ENCODE results near the gene SGSH. TPM values are rescaled to one million over a fixed set of nuclear protein-coding genes. Genes with fewer than 3 reads are reported as not detected.

SGSH gene
- total RNA-seq, 1 donor from 2014 or later = 13.4 TPM

DNA sequence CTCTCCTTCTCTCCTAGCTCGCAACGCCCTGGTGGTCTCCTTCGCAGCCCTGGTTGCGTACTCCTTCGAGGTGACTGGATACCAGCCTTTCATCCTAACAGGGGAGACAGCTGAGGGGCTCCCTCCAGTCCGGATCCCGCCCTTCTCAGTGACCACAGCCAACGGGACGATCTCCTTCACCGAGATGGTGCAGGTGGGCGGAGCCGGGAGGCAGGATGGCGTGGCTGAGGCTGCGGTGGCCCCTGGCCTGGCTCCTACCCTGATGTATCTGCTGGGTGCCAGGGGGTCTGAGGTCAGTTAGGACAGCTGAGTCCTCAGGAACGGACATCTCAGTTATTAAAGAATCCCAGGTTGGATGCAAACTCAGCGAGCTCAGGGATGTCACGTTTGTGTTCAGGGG is 16.8 kb upstream of the SGSH start:
- DNase-seq = no peak
- intact Hi-C loops (cut with DNase I) = no loop called here
- ATAC-seq (ENCODE audit: poor library complexity) = no peak

DNA sequence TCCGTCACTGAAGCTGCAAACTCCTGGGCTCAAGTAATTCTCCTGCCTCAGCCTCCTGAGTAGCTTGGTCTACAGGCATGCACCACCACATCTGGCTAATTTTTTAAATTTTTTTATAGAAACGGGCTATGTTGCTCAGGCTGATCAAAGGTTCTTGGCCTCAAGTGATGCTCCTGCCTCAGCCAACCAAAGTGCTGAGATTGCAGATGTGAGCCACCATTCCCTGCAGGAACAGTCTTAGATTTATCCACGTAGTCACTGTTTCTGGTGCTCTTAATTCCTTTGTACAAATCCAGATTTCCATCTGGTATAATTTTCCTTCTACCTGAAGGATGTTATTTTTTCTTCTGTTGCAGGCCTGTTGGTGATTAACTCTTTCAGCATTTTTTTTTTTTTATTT is 13.1 kb upstream of the SGSH start:
- ATAC-seq (ENCODE audit: poor library complexity) (no peak), DNase-seq (no peak)
- intact Hi-C loops (cut with DNase I) = no loop called here

DNA sequence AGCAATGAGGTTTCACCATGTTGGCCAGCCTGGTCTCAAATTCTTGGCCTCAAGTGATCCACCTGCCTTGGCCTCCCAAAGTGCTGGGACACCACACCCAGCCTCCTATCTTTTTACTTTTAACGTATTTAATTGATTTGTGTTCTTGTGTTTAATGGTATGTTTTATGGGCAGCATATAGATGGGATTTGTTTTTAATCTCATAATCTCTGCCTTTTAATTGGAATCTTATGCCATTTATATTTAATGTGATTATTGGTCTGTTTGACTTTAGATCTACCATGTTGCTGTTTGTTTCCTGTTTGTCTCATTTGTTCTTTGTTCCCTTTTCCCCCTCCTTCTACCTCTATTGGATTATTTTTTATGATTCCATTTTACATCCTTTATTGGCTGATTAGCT is 12.3 kb upstream of the SGSH start:
- ATAC-seq (ENCODE audit: poor library complexity) = no peak
- intact Hi-C loops (cut with DNase I) = no loop called here

GRCh38 chr17:80229011-80229410 is 8.9 kb upstream of the SGSH start:
- DNase-seq = no peak
- no peak for ATAC-seq (ENCODE audit: poor library complexity)
- intact Hi-C loops (cut with DNase I) = no loop called here

More for the DNA sequence above, 12.3 kb upstream of the SGSH start:
- DNase-seq = no peak

DNA sequence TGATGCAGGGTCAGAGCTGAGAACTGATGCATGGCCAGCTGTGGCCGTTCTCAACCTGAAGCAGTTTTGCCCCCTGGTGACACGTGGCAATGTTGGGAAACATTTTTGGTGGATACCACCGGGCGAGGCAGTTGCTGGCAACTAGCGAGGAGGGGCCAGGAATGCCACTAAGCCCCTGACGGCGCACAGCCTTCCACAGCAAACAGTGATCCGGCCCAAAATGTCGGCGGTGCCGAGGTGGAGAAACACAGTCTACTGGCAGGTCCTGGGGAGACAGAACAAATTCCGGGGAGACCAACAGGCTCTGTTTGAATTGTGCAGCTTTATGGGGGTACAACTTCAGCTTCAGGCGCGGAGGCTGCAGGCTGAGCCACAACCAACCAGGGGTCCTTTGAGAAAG is 8.3 kb upstream of the SGSH start:
- intact Hi-C loops (cut with DNase I) = no loop called here
- no peak for ATAC-seq (ENCODE audit: poor library complexity)
- DNase-seq = peak; percentile 29

DNA sequence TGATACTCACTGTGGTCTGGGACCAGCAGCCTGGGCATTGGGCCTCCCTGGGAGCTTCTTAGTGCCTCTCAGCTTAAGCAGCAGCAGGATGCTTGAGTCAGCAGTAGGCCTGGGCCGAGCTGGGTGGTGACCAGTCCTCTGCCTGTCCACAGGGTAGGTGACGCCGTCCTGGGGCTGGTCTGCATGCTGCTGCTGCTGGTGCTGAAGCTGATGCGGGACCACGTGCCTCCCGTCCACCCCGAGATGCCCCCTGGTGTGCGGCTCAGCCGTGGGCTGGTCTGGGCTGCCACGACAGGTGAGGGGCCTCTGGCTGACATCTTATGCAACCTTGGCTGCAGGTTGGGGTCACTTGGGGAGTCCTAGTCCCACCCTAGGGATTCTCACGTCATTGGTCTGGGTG is 7.5 kb upstream of the SGSH start:
- DNase-seq = peak; percentile 42
- no peak for ATAC-seq (ENCODE audit: poor library complexity)
- intact Hi-C loops (cut with DNase I) = no loop called here

DNA sequence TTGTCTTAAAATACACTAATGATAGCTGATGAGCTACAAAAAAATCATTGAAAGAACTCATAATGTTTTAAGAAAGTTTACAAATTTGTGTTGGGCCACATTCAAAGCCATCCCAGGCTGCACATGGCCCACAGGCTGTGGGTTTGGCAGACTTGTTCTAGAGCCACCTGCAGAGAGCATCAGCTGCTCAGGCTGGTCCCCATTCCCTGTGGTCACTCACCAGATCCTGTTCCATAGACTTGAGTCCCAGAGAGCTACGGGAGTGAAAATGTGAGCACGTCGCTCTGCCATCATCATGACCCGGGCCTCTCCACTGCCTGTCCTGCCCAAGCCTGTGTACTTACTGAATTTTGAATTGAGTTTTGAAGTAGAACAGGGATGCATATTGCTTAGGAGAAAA is 7.0 kb upstream of the SGSH start:
- intact Hi-C loops (cut with DNase I) = no loop called here
- DNase-seq = peak; percentile 3

GRCh38 chr17:80225230-80225629 is 5.1 kb upstream of the SGSH start:
- DNase-seq = no peak
- intact Hi-C loops (cut with DNase I) = no loop called here

More for the DNA sequence above, 7.0 kb upstream of the SGSH start:
- no peak for ATAC-seq (ENCODE audit: poor library complexity)

GRCh38 chr17:80224683-80225082 is 4.5 kb upstream of the SGSH start:
- DNase-seq (peak; percentile 19), ATAC-seq (ENCODE audit: poor library complexity) (no peak)
- intact Hi-C loops (cut with DNase I) = no loop called here

More at GRCh38 chr17:80225230-80225629, 5.1 kb upstream of the SGSH start:
- ATAC-seq (ENCODE audit: poor library complexity) = no peak

GRCh38 chr17:80223838-80224497 is 3.8 kb upstream of the SGSH start:
- intact Hi-C loops (cut with DNase I) = no loop called here
- DNase-seq (peak; percentile 8), ATAC-seq (ENCODE audit: poor library complexity) (no peak)

GRCh38 chr17:80223142-80223815 is 3.1 kb upstream of the SGSH start:
- intact Hi-C loops (cut with DNase I) = no loop called here
- DNase-seq (peak; percentile 30), ATAC-seq (ENCODE audit: poor library complexity) (no peak)

DNA sequence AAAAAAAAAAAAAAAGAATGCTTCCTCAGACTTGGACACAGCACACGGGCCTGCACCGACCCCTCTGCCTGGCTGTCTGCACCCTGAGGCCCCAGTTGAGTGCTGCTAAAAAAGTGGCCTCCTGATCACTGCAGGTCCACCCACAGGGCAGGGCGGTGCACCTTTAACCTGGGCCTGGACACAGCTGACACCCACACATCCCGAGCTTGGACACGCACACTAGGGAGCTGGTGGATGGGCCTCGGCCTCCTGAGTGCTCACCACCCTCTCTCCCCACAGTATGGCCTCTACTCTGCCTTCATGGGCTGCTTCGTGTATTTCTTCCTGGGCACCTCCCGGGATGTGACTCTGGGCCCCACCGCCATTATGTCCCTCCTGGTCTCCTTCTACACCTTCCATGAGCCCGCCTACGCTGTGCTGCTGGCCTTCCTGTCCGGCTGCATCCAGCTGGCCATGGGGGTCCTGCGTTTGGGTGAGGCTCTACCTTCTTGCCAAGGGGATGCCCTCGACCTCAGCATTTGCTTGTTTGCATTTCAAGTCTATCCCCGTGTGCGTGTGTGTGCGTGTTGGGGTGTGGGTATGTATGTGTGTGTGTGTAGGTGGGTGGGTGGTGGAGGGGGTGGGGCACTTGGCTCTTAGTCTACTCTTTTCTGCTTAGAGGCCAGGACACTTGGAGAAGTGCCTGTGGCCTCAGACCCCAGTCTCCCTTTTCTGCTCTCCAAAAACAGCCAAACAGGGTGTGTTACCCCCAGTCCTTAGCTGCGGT is 2.4 kb upstream of the SGSH start:
- peak; percentile 24 for DNase-seq
- intact Hi-C loops (cut with DNase I) = no loop called here
- ATAC-seq (ENCODE audit: poor library complexity) = no peak

DNA sequence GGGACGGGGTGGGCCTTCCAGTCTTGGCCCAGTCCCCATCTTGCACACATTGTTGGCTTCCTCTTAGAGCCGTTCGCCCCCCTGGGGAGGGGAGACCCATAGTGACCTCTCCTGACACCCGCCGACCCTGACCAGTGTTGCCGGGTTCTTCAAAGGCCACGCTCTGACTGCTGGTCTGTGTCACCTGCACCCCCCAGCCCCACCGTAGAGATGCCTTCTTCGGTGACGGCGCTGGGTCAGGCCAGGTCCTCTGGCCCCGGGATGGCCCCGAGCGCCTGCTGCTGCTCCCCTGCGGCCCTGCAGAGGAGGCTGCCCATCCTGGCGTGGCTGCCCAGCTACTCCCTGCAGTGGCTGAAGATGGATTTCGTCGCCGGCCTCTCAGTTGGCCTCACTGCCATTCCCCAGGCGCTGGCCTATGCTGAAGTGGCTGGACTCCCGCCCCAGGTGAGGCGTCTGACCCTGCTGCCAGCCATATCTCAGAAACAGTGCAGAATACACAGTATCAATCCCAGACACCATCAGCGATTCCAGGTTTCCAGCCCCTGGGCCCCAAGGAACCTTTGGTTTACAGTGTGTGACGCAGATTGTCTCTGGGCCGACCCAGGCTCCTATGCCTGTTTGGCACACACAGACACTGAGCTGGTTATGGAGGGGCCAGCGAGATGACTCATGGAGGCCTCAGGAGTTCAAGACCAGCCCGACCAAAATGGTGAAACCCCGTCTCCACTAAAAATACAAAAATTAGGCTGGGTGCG is 1.4 kb upstream of the SGSH start:
- ATAC-seq (ENCODE audit: poor library complexity) = no peak
- intact Hi-C loops (cut with DNase I) = no loop called here

GRCh38 chr17:80220736-80221215 is 643 bp upstream of the SGSH start:
- DNase-seq (no peak), ATAC-seq (ENCODE audit: poor library complexity) (peak; percentile 34)
- intact Hi-C loops (cut with DNase I) = no loop called here

More for the DNA sequence above, 1.4 kb upstream of the SGSH start:
- DNase-seq = no peak

- ATAC-seq (ENCODE audit: poor library complexity) (no peak), DNase-seq (no peak)
- intact Hi-C loops (cut with DNase I) = no loop called here
Observed at GRCh38 chr17:80219763-80220053, 425 bp downstream of the SGSH start.

GRCh38 chr17:80219013-80219762 is 945 bp downstream of the SGSH start:
- ATAC-seq (ENCODE audit: poor library complexity) (peak; percentile 49), DNase-seq (peak; percentile 80)
- intact Hi-C loops (cut with DNase I) = no loop called here

- DNase-seq = peak; percentile 10
Observed at GRCh38 chr17:80218391-80218790, 1.7 kb downstream of the SGSH start.

DNA sequence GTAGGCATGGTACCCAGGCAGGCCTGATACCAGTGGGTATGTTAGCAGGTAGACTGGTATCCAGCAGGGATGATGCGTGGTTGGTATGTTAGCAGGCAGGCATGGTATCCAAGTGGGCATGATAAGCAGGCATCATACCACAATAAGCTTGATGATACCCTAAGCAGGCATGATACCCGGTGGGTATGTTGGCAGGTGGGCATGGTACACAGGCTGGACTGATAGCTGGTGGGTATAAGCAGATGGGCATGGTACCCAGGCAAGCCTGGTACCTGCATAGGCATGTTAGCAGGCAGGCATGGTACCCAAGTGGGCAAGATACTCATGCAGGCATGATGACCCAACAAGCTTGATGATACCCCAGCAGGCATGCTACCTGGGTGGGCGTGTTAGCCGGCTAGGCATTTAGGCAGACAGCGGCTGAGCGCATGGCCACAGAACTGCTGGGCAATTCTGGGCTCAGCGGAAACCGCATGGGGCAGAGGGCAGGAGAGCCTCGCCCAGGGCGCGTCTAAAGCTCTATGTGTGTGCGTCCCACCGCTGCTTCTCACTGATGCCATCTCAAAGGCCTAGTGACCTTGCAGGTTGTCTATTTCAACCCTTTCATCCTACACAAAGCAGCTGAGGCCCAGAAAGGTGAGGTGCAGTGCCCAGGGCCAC is 2.3 kb downstream of the SGSH start:
- intact Hi-C loops (cut with DNase I) = no loop called here
- DNase-seq (peak; percentile 29), ATAC-seq (ENCODE audit: poor library complexity) (no peak)

More at GRCh38 chr17:80218391-80218790, 1.7 kb downstream of the SGSH start:
- intact Hi-C loops (cut with DNase I) = no loop called here
- ATAC-seq (ENCODE audit: poor library complexity) = no peak
